Esophagus mucosa (tissue), 1 donor: ENCODE measurements around the gene DAB1. TPM values are rescaled to one million over a fixed set of nuclear protein-coding genes. Genes with fewer than 3 reads are reported as not detected.
A peak's percentile ranks its signal among the peaks of the same experiment; 100 is the strongest.
"Not testable (repeated sequence)": the region's sequence is repeated elsewhere in the genome, so short reads cannot be mapped to it uniquely, and the experiment has no call there.

Source experiments
- ATAC-seq: fragments of 200-7000 bp; cut with Tn5 transposase; one replicate; pipeline ENCODE4 v1.9.1; 2020
- total RNA-seq: library from RNA; stranded (reverse); gene quantifications from one replicate; pipeline ENCODE4 v1.2.4, GENCODE V29; 2023
- donor health status: DM: yes; HTN: yes; CAD: no.

DAB1 gene
- total RNA-seq, 1 donor from 2014 or later, result 0.04 TPM

GRCh38 chr1:57269630-57270225 is 154.1 kb downstream of the DAB1 start:
- peak; percentile 71 for ATAC-seq

- no peak for ATAC-seq
Observed at GRCh38 chr1:57265104-57265503, 158.8 kb downstream of the DAB1 start.

- no peak for ATAC-seq
Observed at GRCh38 chr1:57262472-57262871, 161.4 kb downstream of the DAB1 start.

GRCh38 chr1:57258557-57259325 is 165.1 kb downstream of the DAB1 start:
- no peak for ATAC-seq

GRCh38 chr1:57255945-57256344 is 167.9 kb downstream of the DAB1 start:
- ATAC-seq, result no peak

- peak; percentile 37 for ATAC-seq
Observed at GRCh38 chr1:57254022-57254421, 169.8 kb downstream of the DAB1 start.

- ATAC-seq, result peak; percentile 69
Observed at GRCh38 chr1:57252597-57253294, 171.1 kb downstream of the DAB1 start.

- ATAC-seq, result no peak
Observed at GRCh38 chr1:57250021-57250420, 173.8 kb downstream of the DAB1 start.

- ATAC-seq, result peak; percentile 84
Observed at GRCh38 chr1:57249511-57249910, 174.3 kb downstream of the DAB1 start.

GRCh38 chr1:57248830-57249229 is 175.0 kb downstream of the DAB1 start:
- ATAC-seq, result no peak

- no peak for ATAC-seq
Observed at GRCh38 chr1:57238233-57238781, 185.6 kb downstream of the DAB1 start.

GRCh38 chr1:57235730-57236510 is 187.9 kb downstream of the DAB1 start:
- ATAC-seq, result no peak

GRCh38 chr1:57234459-57234858 is 189.4 kb downstream of the DAB1 start:
- ATAC-seq, result no peak

GRCh38 chr1:57232500-57232899 is 191.4 kb downstream of the DAB1 start:
- ATAC-seq, result no peak

- no peak for ATAC-seq
Observed at GRCh38 chr1:57229998-57230397, 193.9 kb downstream of the DAB1 start.

GRCh38 chr1:57229076-57229475 is 194.8 kb downstream of the DAB1 start:
- no peak for ATAC-seq

- ATAC-seq, result no peak
Observed at GRCh38 chr1:57222801-57223200, 201.1 kb downstream of the DAB1 start.

- no peak for ATAC-seq
Observed at GRCh38 chr1:57222307-57222706, 201.6 kb downstream of the DAB1 start.

GRCh38 chr1:57220905-57221304 is 203.0 kb downstream of the DAB1 start:
- ATAC-seq, result not testable (repeated sequence)

- no peak for ATAC-seq
Observed at GRCh38 chr1:57218487-57219079, 205.3 kb downstream of the DAB1 start.

- ATAC-seq, result no peak
Observed at GRCh38 chr1:57217905-57218304, 206.0 kb downstream of the DAB1 start.

GRCh38 chr1:57214951-57215575 is 208.8 kb downstream of the DAB1 start:
- no peak for ATAC-seq
